Central memory CD8-positive, alpha-beta T cell (primary cell): Measurements from ENCODE around the gene NOSTRIN.
"Not testable (repeated sequence)": the region's sequence is repeated elsewhere in the genome, so short reads cannot be mapped to it uniquely, and the experiment has no call there.

Experiments used
- ATAC-seq: fragments of 150-1000 bp; cut with Tn5 transposase; replicated peaks from 2 replicates; pipeline ENCODE4 v1.10.0; 2022; ENCODE audit warnings: mild to moderate bottlenecking, moderate FRiP score, moderate number of reproducible peaks; ENCODE audit not compliant: poor library complexity, severe bottlenecking; ENCODE audit errors: extremely low read depth
- DNase-seq, 2 donors: peaks; one replicate each; pipeline ENCODE4 v3.0.0; 2021; ENCODE audit warnings: low spot score in 2 of 2
- H3K27ac Mint-ChIP-seq: one replicate; pipeline ENCODE4 v1.8.0; 2022; ENCODE audit warnings: low read depth, mild to moderate bottlenecking, moderate library complexity, mixed read lengths
- H3K27me3 Mint-ChIP-seq: one replicate; pipeline ENCODE4 v1.8.0; 2022; ENCODE audit warnings: mixed read lengths
- H3K36me3 Mint-ChIP-seq: one replicate; pipeline ENCODE4 v1.8.0; 2022; ENCODE audit warnings: mild to moderate bottlenecking, moderate library complexity, mixed read lengths; ENCODE audit not compliant: insufficient read depth
- H3K4me1 Mint-ChIP-seq: one replicate; pipeline ENCODE4 v1.8.0; 2022; ENCODE audit warnings: mixed read lengths
- H3K4me3 Mint-ChIP-seq: one replicate; pipeline ENCODE4 v1.8.0; 2022; ENCODE audit warnings: mild to moderate bottlenecking, moderate library complexity, mixed read lengths
- H3K9me3 Mint-ChIP-seq: one replicate; pipeline ENCODE4 v1.8.0; 2022; ENCODE audit warnings: mixed read lengths

The NOSTRIN gene

GRCh38 chr2:168874368-168875054 lies 72.1 kb downstream of the NOSTRIN start:
- Mint-ChIP-seq H3K4me3 (no peak overlapping the region), H3K27ac (no peak overlapping the region), H3K27me3 (no peaks in the 10 kb centered on the region), H3K9me3 (no peaks in the 10 kb centered on the region), H3K4me1 (peaks cover 5% of the 10 kb centered on the region), H3K36me3 (peaks cover under 1% of the 10 kb centered on the region)
- no peak for ATAC-seq
- no peak for DNase-seq

GRCh38 chr2:168882163-168882562 lies 79.7 kb downstream of the NOSTRIN start:
- not testable (repeated sequence) for ATAC-seq, H3K27ac Mint-ChIP-seq, DNase-seq, H3K9me3 Mint-ChIP-seq, H3K27me3 Mint-ChIP-seq, H3K4me3 Mint-ChIP-seq, H3K36me3 Mint-ChIP-seq
- H3K4me1 Mint-ChIP-seq: peaks cover 15% of the 10 kb centered on the region

- no peak overlapping the region for H3K27ac Mint-ChIP-seq
- no peak for DNase-seq
- H3K4me1 Mint-ChIP-seq: peaks cover 15% of the 10 kb centered on the region
- ATAC-seq: no peak
- no peaks in the 10 kb centered on the region for H3K27me3 Mint-ChIP-seq
- no peak overlapping the region for H3K4me3 Mint-ChIP-seq
- H3K36me3 Mint-ChIP-seq: peaks cover 1% of the 10 kb centered on the region
- H3K9me3 Mint-ChIP-seq: no peaks in the 10 kb centered on the region
Measured at GRCh38 chr2:168884975-168885374, 82.5 kb downstream of the NOSTRIN start.

- ATAC-seq: no peak
- no peak overlapping the region for H3K27ac Mint-ChIP-seq
Measured at GRCh38 chr2:168889635-168890005, 87.2 kb downstream of the NOSTRIN start.

GRCh38 chr2:168890006-168890782 lies 87.8 kb downstream of the NOSTRIN start, which contains the start of gene SPC25:
TSS of gene SPC25 (minus strand) at chr2:168890430. CDS start at chr2:168889519, 911 bp downstream.
- Mint-ChIP-seq H3K27me3 (peaks cover 12% of the 10 kb centered on the region), H3K4me1 (peaks cover 10% of the 10 kb centered on the region), H3K27ac (peak within 1 kb of the TSS; percentile 83), H3K9me3 (no peaks in the 10 kb centered on the region), H3K36me3 (peaks cover 5% of the 10 kb centered on the region), H3K4me3 (peak within 1 kb of the TSS; percentile 87)
- DNase-seq: peak; percentile 80 to 82
- ATAC-seq: peak; percentile 96

More at GRCh38 chr2:168889635-168890005, 87.2 kb downstream of the NOSTRIN start:
- H3K27me3 Mint-ChIP-seq: peaks cover 6% of the 10 kb centered on the region
- peak overlapping the region; percentile 87 for H3K4me3 Mint-ChIP-seq
- no peak for DNase-seq
- peaks cover 10% of the 10 kb centered on the region for H3K4me1 Mint-ChIP-seq
- peaks cover 5% of the 10 kb centered on the region for H3K36me3 Mint-ChIP-seq
- no peaks in the 10 kb centered on the region for H3K9me3 Mint-ChIP-seq

GRCh38 chr2:168892327-168892726 lies 89.9 kb downstream of the NOSTRIN start:
- no peak for ATAC-seq
- no peak for DNase-seq
- no peak overlapping the region for H3K27ac Mint-ChIP-seq
- H3K36me3 Mint-ChIP-seq: peaks cover 4% of the 10 kb centered on the region
- H3K4me3 Mint-ChIP-seq: no peak overlapping the region
- peaks cover 10% of the 10 kb centered on the region for H3K4me1 Mint-ChIP-seq
- no peaks in the 10 kb centered on the region for H3K9me3 Mint-ChIP-seq
- H3K27me3 Mint-ChIP-seq: peaks cover 16% of the 10 kb centered on the region

GRCh38 chr2:168894101-168894500 lies 91.7 kb downstream of the NOSTRIN start:
- Mint-ChIP-seq H3K9me3 (no peaks in the 10 kb centered on the region), H3K36me3 (peaks cover 4% of the 10 kb centered on the region), H3K27me3 (peaks cover 16% of the 10 kb centered on the region), H3K4me1 (peaks cover 10% of the 10 kb centered on the region), H3K27ac (no peak overlapping the region), H3K4me3 (no peak overlapping the region)
- DNase-seq (no peak), ATAC-seq (no peak)

GRCh38 chr2:168894720-168895119 lies 92.3 kb downstream of the NOSTRIN start:
- ATAC-seq: no peak
- H3K36me3 Mint-ChIP-seq: peaks cover 4% of the 10 kb centered on the region
- H3K4me1 Mint-ChIP-seq: peaks cover 10% of the 10 kb centered on the region

GRCh38 chr2:168895771-168896170 lies 93.3 kb downstream of the NOSTRIN start:
- H3K27me3 Mint-ChIP-seq: peaks cover 20% of the 10 kb centered on the region

More at GRCh38 chr2:168894720-168895119, 92.3 kb downstream of the NOSTRIN start:
- no peak overlapping the region for H3K27ac Mint-ChIP-seq
- no peak for DNase-seq
- peaks cover 16% of the 10 kb centered on the region for H3K27me3 Mint-ChIP-seq
- H3K4me3 Mint-ChIP-seq: no peak overlapping the region
- H3K9me3 Mint-ChIP-seq: no peaks in the 10 kb centered on the region

GRCh38 chr2:168896783-168897182 lies 94.3 kb downstream of the NOSTRIN start:
- no peaks in the 10 kb centered on the region for H3K36me3 Mint-ChIP-seq

More at GRCh38 chr2:168895771-168896170, 93.3 kb downstream of the NOSTRIN start:
- DNase-seq (no peak), ATAC-seq (no peak)
- Mint-ChIP-seq H3K4me1 (no peaks in the 10 kb centered on the region), H3K36me3 (no peaks in the 10 kb centered on the region), H3K9me3 (no peaks in the 10 kb centered on the region), H3K27ac (no peak overlapping the region), H3K4me3 (no peak overlapping the region)

GRCh38 chr2:168897449-168897848 lies 95.0 kb downstream of the NOSTRIN start:
- Mint-ChIP-seq H3K36me3 (no peaks in the 10 kb centered on the region), H3K4me1 (no peaks in the 10 kb centered on the region), H3K27me3 (peaks cover 36% of the 10 kb centered on the region), H3K4me3 (no peak overlapping the region), H3K27ac (no peak overlapping the region), H3K9me3 (no peaks in the 10 kb centered on the region)
- no peak for DNase-seq
- no peak for ATAC-seq

More at GRCh38 chr2:168896783-168897182, 94.3 kb downstream of the NOSTRIN start:
- Mint-ChIP-seq H3K4me1 (no peaks in the 10 kb centered on the region), H3K9me3 (no peaks in the 10 kb centered on the region), H3K27ac (no peak overlapping the region), H3K27me3 (peaks cover 30% of the 10 kb centered on the region), H3K4me3 (no peak overlapping the region)
- no peak for DNase-seq
- ATAC-seq: no peak

- DNase-seq (no peak), ATAC-seq (no peak)
- peaks cover 44% of the 10 kb centered on the region for H3K27me3 Mint-ChIP-seq
- H3K9me3 Mint-ChIP-seq: no peaks in the 10 kb centered on the region
- no peak within 1 kb of the TSS for H3K4me3 Mint-ChIP-seq
- H3K27ac Mint-ChIP-seq: no peak within 1 kb of the TSS
- H3K36me3 Mint-ChIP-seq: no peaks in the 10 kb centered on the region
- no peaks in the 10 kb centered on the region for H3K4me1 Mint-ChIP-seq
Measured at GRCh38 chr2:168901003-168901402, 98.6 kb downstream of the NOSTRIN start, which contains the start of gene G6PC2. TSS of gene G6PC2 (plus strand) at chr2:168901291. CDS start at chr2:168901332, 41 bp downstream.

GRCh38 chr2:168903888-168904287 lies 101.5 kb downstream of the NOSTRIN start:
- Mint-ChIP-seq H3K27ac (no peak overlapping the region), H3K4me3 (no peak overlapping the region), H3K27me3 (peaks cover 62% of the 10 kb centered on the region), H3K4me1 (no peaks in the 10 kb centered on the region), H3K36me3 (no peaks in the 10 kb centered on the region), H3K9me3 (no peaks in the 10 kb centered on the region)
- ATAC-seq (no peak), DNase-seq (no peak)
